Common myeloid progenitor, CD34-positive (primary cell): ENCODE results near the gene SPATS2L.

Experiments used
- CTCF ChIA-PET: fragments of 350-600 bp; sonication (Branson Sonifier 250); formaldehyde crosslinking; loops from one replicate; lab custom pipeline; 2021; ENCODE audit warnings: antibody characterized with exemption; lab: Charles Lee
- POLR2A ChIA-PET: fragments of 350-600 bp; sonication (Branson Sonifier 250); formaldehyde crosslinking; loops from one replicate; lab custom pipeline; 2021; ENCODE audit warnings: antibody characterized with exemption; lab: Charles Lee
- DNase-seq, 3 donors: peaks; one replicate each; pipeline versions ENCODE4 v3.0.0 to v3.0.0-alpha.2; 2013
- H3K27ac ChIP-seq, 2 experiments: 1 replicate in 1 of 2; 2 replicates in 1 of 2; pipeline ENCODE4 v1.7.0; 2013; ENCODE audit warnings: inconsistent platforms in 2 of 2, low read length in 2 of 2, mild to moderate bottlenecking in 2 of 2, low read depth in 1 of 2, moderate library complexity in 1 of 2; ENCODE audit not compliant: severe bottlenecking in 2 of 2, insufficient read depth in 1 of 2, poor library complexity in 1 of 2
- H3K27me3 ChIP-seq, 5 experiments: replicated peaks in 2 of 5; 1 replicate in 3 of 5; 2 replicates in 2 of 5; pipeline versions ENCODE4 v1.6.1 to v1.7.0; 2013; ENCODE audit warnings: low read length in 4 of 5, mild to moderate bottlenecking in 2 of 5, moderate library complexity in 2 of 5, inconsistent platforms in 1 of 5; ENCODE audit not compliant: insufficient read depth in 5 of 5, control insufficient read depth in 4 of 5
- H3K36me3 ChIP-seq, 4 experiments: 1 replicate in 2 of 4; 2 replicates in 2 of 4; pipeline versions ENCODE4 v1.6.1 to v1.7.0; 2013; ENCODE audit warnings: low read length in 3 of 4, control low read depth in 1 of 4, mild to moderate bottlenecking in 1 of 4; ENCODE audit not compliant: control insufficient read depth in 4 of 4, insufficient read depth in 4 of 4
- H3K4me1 ChIP-seq, 4 experiments: 1 replicate in 3 of 4; 2 replicates in 1 of 4; pipeline versions ENCODE4 v1.6.1 to v1.7.1; 2013; ENCODE audit warnings: low read length in 3 of 4, mild to moderate bottlenecking in 3 of 4, control low read depth in 1 of 4, inconsistent platforms in 1 of 4, moderate library complexity in 1 of 4; ENCODE audit not compliant: control insufficient read depth in 4 of 4, insufficient read depth in 4 of 4; ENCODE audit errors: control extremely low read depth in 1 of 4
- H3K4me3 ChIP-seq, 7 experiments: 1 replicate in 4 of 7; 2 replicates in 3 of 7; pipeline versions ENCODE4 v1.5.1 to v1.7.0; 2013; ENCODE audit warnings: mild to moderate bottlenecking in 7 of 7, low read length in 6 of 7, moderate library complexity in 6 of 7, inconsistent platforms in 2 of 7, low read depth in 2 of 7, control low read depth in 1 of 7; ENCODE audit not compliant: insufficient read depth in 4 of 7, control insufficient read depth in 1 of 7; ENCODE audit errors: extremely low read depth in 1 of 7
- H3K9me3 ChIP-seq, 5 experiments: 1 replicate in 4 of 5; 2 replicates in 1 of 5; pipeline versions ENCODE4 v1.6.1 to v1.7.1; 2013; ENCODE audit warnings: low read length in 4 of 5, mild to moderate bottlenecking in 2 of 5, inconsistent platforms in 1 of 5, low read depth in 1 of 5, moderate library complexity in 1 of 5; ENCODE audit not compliant: control insufficient read depth in 4 of 5, insufficient read depth in 2 of 5; ENCODE audit errors: control extremely low read depth in 1 of 5
- WGBS: methylation state at CpG from one replicate; pipeline ENCODE4 v1.1.5; 2013; ENCODE audit not compliant: insufficient coverage; 5-methylcytosine and 5-hydroxymethylcytosine counted together

The SPATS2L gene

GRCh38 chr2:200348897-200349563, 42.5 kb downstream of the SPATS2L start:
- DNase-seq: no peak
- no peak overlapping the region for H3K27ac ChIP-seq
- no peaks in the 10 kb centered on the region for H3K36me3 ChIP-seq
- H3K9me3 ChIP-seq: peaks cover 0 to 1% (median 0%) of the 10 kb centered on the region in 5 experiments
- no peaks in the 10 kb centered on the region for H3K4me1 ChIP-seq
- H3K27me3 ChIP-seq: no peaks in the 10 kb centered on the region
- ChIA-PET CTCF (no interaction called here), POLR2A (no interaction called here)
- no peak overlapping the region for H3K4me3 ChIP-seq
- WGBS: 94% methylated on average over 9 of the region's 9 CpGs

GRCh38 chr2:200349868-200350267, 43.4 kb downstream of the SPATS2L start:
- Histone ChIP-seq H3K4me1 (no peaks in the 10 kb centered on the region), H3K9me3 (no peaks in the 10 kb centered on the region), H3K36me3 (no peaks in the 10 kb centered on the region), H3K27ac (no peak overlapping the region), H3K4me3 (no peak overlapping the region), H3K27me3 (no peaks in the 10 kb centered on the region)
- ChIA-PET CTCF (no interaction called here), POLR2A (no interaction called here)
- no peak for DNase-seq
- 88% methylated on average over 3 of the region's 3 CpGs for WGBS

GRCh38 chr2:200350850-200351285, 44.4 kb downstream of the SPATS2L start:
- H3K9me3 ChIP-seq: no peaks in the 10 kb centered on the region
- POLR2A ChIA-PET: no interaction called here
- 100% methylated on average over 1 of the region's 1 CpG for WGBS
- H3K4me3 ChIP-seq: no peak overlapping the region
- no peaks in the 10 kb centered on the region for H3K36me3 ChIP-seq
- no peaks in the 10 kb centered on the region for H3K27me3 ChIP-seq
- H3K27ac ChIP-seq: no peak overlapping the region
- no peaks in the 10 kb centered on the region for H3K4me1 ChIP-seq
- no peak for DNase-seq
- CTCF ChIA-PET: no interaction called here

- CTCF ChIA-PET: interaction anchor here (1.0 kb wide), 1 partner anchor 21 kb away, joined by 5 read pairs; no protein-coding TSS in a partner anchor
- DNase-seq: no peak
- WGBS: 94% methylated on average over 2 of the region's 2 CpGs
- Histone ChIP-seq H3K27me3 (no peaks in the 10 kb centered on the region), H3K4me3 (no peak overlapping the region), H3K9me3 (no peaks in the 10 kb centered on the region), H3K4me1 (no peaks in the 10 kb centered on the region), H3K36me3 (no peaks in the 10 kb centered on the region), H3K27ac (no peak overlapping the region)
- POLR2A ChIA-PET: no interaction called here
Measured at GRCh38 chr2:200351815-200352214, 45.3 kb downstream of the SPATS2L start.

- no peaks in the 10 kb centered on the region for H3K4me1 ChIP-seq
- 100% methylated on average over 1 of the region's 1 CpG for WGBS
- no peaks in the 10 kb centered on the region for H3K9me3 ChIP-seq
- POLR2A ChIA-PET: no interaction called here
- no peak overlapping the region for H3K27ac ChIP-seq
- H3K4me3 ChIP-seq: no peak overlapping the region
- no peaks in the 10 kb centered on the region for H3K36me3 ChIP-seq
- CTCF ChIA-PET: interaction anchor here (1.0 kb wide), 1 partner anchor 22 kb away, joined by 5 read pairs; no protein-coding TSS in a partner anchor
- DNase-seq: no peak
- H3K27me3 ChIP-seq: no peaks in the 10 kb centered on the region
Measured at GRCh38 chr2:200352636-200353035, 46.1 kb downstream of the SPATS2L start.

- POLR2A ChIA-PET: no interaction called here
- Histone ChIP-seq H3K36me3 (no peaks in the 10 kb centered on the region), H3K9me3 (no peaks in the 10 kb centered on the region), H3K4me3 (no peak overlapping the region), H3K27me3 (no peaks in the 10 kb centered on the region), H3K27ac (no peak overlapping the region), H3K4me1 (no peaks in the 10 kb centered on the region)
- DNase-seq: no peak
- WGBS: no CpG with 5 or more reads among the region's 3 CpGs
- CTCF ChIA-PET: interaction anchor here (1.5 kb wide), 1 partner anchor 131 kb away, joined by 3 read pairs; no protein-coding TSS in a partner anchor
Measured at GRCh38 chr2:200353120-200353519, 46.6 kb downstream of the SPATS2L start.

- no peak for DNase-seq
- H3K27ac ChIP-seq: no peak overlapping the region
- POLR2A ChIA-PET: no interaction called here
- H3K4me1 ChIP-seq: no peaks in the 10 kb centered on the region
- WGBS: 100% methylated on average over 1 of the region's 2 CpGs
- H3K27me3 ChIP-seq: no peaks in the 10 kb centered on the region
- H3K9me3 ChIP-seq: no peaks in the 10 kb centered on the region
- H3K4me3 ChIP-seq: no peak overlapping the region
- CTCF ChIA-PET: interaction anchor here (1.0 to 1.7 kb wide), 5 partner anchors 10 to 131 kb away, joined by 3 to 4 read pairs (median 3); no protein-coding TSS in a partner anchor
- no peaks in the 10 kb centered on the region for H3K36me3 ChIP-seq
Measured at GRCh38 chr2:200353874-200354273, 47.4 kb downstream of the SPATS2L start.
